Panc1 (cell line): ENCODE measurements around the gene LONRF2.

Experiments used
- CTCF ChIP-seq: fragments of 450-650 bp; IDR thresholded peaks from 2 replicates; pipeline ENCODE4 v1.5.1; 2017; ENCODE audit warnings: mild to moderate bottlenecking
- POLR2AphosphoS5 ChIP-seq: IDR thresholded peaks from 2 replicates; pipeline ENCODE4 v1.6.1; 2012; ENCODE audit warnings: mild to moderate bottlenecking, low read depth, low read length, moderate library complexity
- REST ChIP-seq, 2 experiments: IDR thresholded peaks; 2 replicates each; pipeline ENCODE4 v1.6.1; 2011 to 2012; ENCODE audit warnings: low read depth in 2 of 2, control low read depth in 1 of 2, low read length in 1 of 2, mild to moderate bottlenecking in 1 of 2, moderate library complexity in 1 of 2; ENCODE audit not compliant: insufficient read depth in 1 of 2
- SIN3A ChIP-seq: IDR thresholded peaks from 2 replicates; pipeline ENCODE4 v1.6.1; 2012; ENCODE audit warnings: low read depth, mild to moderate bottlenecking, low read length, moderate library complexity, borderline replicate concordance; ENCODE audit not compliant: insufficient read depth
- TCF7L2 ChIP-seq: IDR thresholded peaks from 2 replicates; pipeline ENCODE4 v1.6.1; 2011; ENCODE audit warnings: mild to moderate bottlenecking, low read depth, low read length, inconsistent platforms

GRCh38 chr2:100257939-100258338 lies 64.4 kb downstream of the LONRF2 start:
- no peak for TF ChIP-seq CTCF
- TF ChIP-seq POLR2AphosphoS5: no peak
- no peak for TF ChIP-seq SIN3A
- TF ChIP-seq TCF7L2: no peak
- no peak for TF ChIP-seq REST (IDR thresholded peaks at IDR 0.05; ENCODE audit: insufficient read depth in 1 of 2, low read depth in 2 of 2, low read length in 1 of 2)
